T-helper 1 cell treated with Interleukin-12 subunit alpha and Interleukin-12 subunit beta and Interleukin-4 antibody, amounts not matched to agents 30 ng/mL and 1 ng/mL, for 36 hours (primary cell): ENCODE results near the gene SEC61G. TPM values are rescaled to one million over a fixed set of nuclear protein-coding genes. Genes with fewer than 3 reads are reported as not detected.

Experiments
- intact Hi-C: fragments of 100-400 bp; cut with micrococcal nuclease; formaldehyde crosslinking; loops from one replicate; pipeline ENCODE4 v1.15.1; 2024
- total RNA-seq: library from RNA; stranded (reverse); gene quantifications from 2 replicates; pipeline ENCODE4 v1.2.3, GENCODE V29; 2022

Gene SEC61G
- total RNA-seq, 1 donor from 2014 or later, result 144 TPM

GRCh38 chr7:54769203-54769602 is 10.2 kb upstream of the SEC61G start:
- intact Hi-C loops, result no loop called here

- intact Hi-C loops, result no loop called here
Measured at GRCh38 chr7:54764861-54765260, 5.8 kb upstream of the SEC61G start.

GRCh38 chr7:54757711-54758110 is 1.3 kb downstream of the SEC61G start:
- intact Hi-C loops, result loop anchor here (2.0 to 10.0 kb wide), 5 partner anchors 660 to 1450 kb away; partner anchors contain the start of genes VOPP1 and ZNF713

DNA sequence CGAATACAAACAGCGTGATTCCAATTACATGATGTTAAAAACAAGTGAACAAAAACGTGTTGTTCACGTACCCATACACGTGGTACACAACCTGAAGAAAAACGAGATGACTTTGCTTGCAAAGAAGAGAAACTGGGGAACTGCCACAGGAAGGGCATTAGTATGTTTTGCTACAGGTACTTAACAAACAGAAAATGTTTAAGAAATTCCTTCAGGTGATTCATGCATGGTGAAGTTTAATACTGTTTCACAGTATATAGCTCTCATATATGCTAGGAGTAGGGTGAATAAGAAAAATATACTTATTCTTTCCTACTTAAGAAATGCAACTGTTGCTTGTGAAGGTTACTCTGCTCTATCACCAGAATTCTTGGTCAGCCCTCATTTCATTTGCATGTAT is 9.8 kb downstream of the SEC61G start:
- intact Hi-C loops, result no loop called here

- intact Hi-C loops, result no loop called here
Measured at GRCh38 chr7:54747234-54747633, 11.8 kb downstream of the SEC61G start.

GRCh38 chr7:54743580-54743979 is 15.4 kb downstream of the SEC61G start:
- intact Hi-C loops, result no loop called here

GRCh38 chr7:54738737-54739136 is 20.3 kb downstream of the SEC61G start:
- intact Hi-C loops, result no loop called here

GRCh38 chr7:54729107-54729506 is 29.9 kb downstream of the SEC61G start:
- intact Hi-C loops, result no loop called here

GRCh38 chr7:54728411-54728810 is 30.6 kb downstream of the SEC61G start:
- intact Hi-C loops, result no loop called here

DNA sequence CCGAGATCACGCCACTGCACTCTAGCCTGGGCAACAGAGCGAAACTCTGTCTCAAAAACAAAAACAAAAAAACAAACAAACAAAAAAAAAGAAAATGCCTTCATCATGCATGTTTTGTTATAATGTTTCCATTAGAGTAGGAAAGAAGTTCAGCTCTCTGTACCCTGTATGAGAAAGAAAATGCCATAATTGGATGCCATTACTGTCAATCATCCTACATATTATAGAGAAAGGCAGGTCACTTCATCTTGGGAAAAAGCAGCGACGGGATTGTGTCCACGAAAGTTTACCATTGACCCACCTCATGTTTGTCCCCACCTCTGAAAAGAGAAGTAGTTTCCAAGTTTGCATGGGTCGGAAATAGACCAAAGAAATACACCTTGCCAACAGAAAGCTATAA is 33.8 kb downstream of the SEC61G start:
- intact Hi-C loops, result no loop called here

GRCh38 chr7:54722502-54722901 is 36.5 kb downstream of the SEC61G start:
- intact Hi-C loops, result no loop called here

- intact Hi-C loops, result no loop called here
Measured at GRCh38 chr7:54722026-54722425, 37.0 kb downstream of the SEC61G start.

GRCh38 chr7:54719974-54720373 is 39.0 kb downstream of the SEC61G start:
- intact Hi-C loops, result no loop called here

GRCh38 chr7:54719425-54719824 is 39.6 kb downstream of the SEC61G start:
- intact Hi-C loops, result no loop called here

DNA sequence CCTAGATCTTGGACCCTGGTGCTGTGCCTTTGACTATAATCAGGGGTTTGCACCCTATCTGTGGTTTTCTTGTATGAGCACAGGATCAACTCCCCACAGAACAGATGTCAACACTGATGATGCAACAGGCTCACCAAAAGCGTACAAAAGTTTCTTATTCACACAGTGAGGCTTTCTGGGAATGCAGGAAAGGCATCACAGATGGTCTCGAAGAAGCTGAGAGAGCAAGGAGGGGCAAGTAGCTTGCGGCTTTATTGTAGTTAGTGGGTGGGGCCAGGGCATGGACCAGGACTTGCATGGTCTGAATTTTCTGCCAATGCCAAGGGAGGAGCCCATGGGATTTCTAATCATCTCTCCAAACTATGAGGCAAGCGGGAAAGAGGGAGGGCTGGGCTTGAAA is 46.2 kb downstream of the SEC61G start:
- intact Hi-C loops, result no loop called here

- intact Hi-C loops, result no loop called here
Measured at GRCh38 chr7:54711900-54712595, 47.0 kb downstream of the SEC61G start.

DNA sequence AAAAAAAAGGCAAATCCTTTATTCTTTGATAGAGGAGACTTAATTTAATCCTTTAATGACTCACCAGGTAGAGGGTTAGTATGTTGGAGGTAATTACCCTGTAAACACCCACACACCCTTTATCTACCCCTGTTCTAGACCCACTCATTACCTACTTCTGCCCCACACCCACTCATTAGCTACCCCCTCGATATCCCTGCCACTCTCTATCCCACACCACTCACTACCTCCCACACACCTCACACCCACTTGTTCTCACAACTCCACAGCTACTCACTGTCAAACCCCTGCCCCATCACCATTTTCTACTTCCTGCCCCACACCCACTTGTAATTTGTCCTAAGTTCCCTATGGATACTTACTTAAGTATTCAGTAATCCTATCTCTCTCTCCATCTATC is 49.7 kb downstream of the SEC61G start:
- intact Hi-C loops, result no loop called here

DNA sequence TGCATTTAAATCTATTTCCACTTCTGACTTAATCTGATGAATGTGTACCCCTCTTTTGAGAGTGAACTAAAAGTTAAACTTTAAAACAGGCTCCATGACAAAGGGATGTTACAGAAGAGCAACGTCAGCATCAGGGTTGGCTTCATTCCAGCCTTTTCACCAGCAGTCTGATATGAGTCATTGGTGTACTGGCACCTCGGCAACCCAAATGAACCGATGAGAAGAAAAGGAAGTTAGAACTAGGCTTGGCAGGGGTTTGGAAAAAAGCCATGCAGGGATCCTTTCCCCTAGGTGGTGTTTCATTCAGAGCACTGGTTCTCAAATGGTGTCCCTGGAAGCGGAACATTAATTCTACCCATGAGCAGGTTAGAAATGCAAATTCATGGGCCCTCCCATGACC is 53.6 kb downstream of the SEC61G start:
- intact Hi-C loops, result no loop called here

GRCh38 chr7:54704851-54705250 is 54.2 kb downstream of the SEC61G start:
- intact Hi-C loops, result no loop called here
